H1 (cell line): ENCODE measurements around the gene S1PR2. TPM values are rescaled to one million over a fixed set of nuclear protein-coding genes. Genes with fewer than 3 reads are reported as not detected.

Source experiments
- CTCF ChIP-seq, 3 experiments: IDR thresholded peaks; 1 replicate in 2 of 3; 2 replicates in 1 of 3; pipeline versions ENCODE4 v1.5.1 to v1.6.1; 2011; ENCODE audit warnings: low read length in 3 of 3, mild to moderate bottlenecking in 3 of 3, inconsistent platforms in 2 of 3, low read depth in 1 of 3, moderate library complexity in 1 of 3; ENCODE audit not compliant: insufficient read depth in 1 of 3; ENCODE audit errors: control extremely low read depth in 1 of 3
- polyA plus RNA-seq, 7 experiments: library from polyadenylated mRNA; depleted of rRNA in 3 of 7; stranded (reverse) in 5 of 7; unstranded in 2 of 7; fragments of >200 nt in 5 of 7; fragments of 200-250 nt in 2 of 7; gene quantifications; 1 replicate in 5 of 7; 2 replicates in 1 of 7; 4 replicates in 1 of 7; pipeline versions ENCODE4 v1.2.1 to v1.2.3, GENCODE V29; 2011 to 2013; ENCODE audit warnings: missing spikeins in 2 of 7, mixed read lengths in 2 of 7
- total RNA-seq: library from RNA; stranded (reverse); fragmentation: NEBNext Ultra II Directional; extraction: Animal tissue kit (Norgen Biotek cat#: 25700); gene quantifications from 2 replicates; pipeline ENCODE4 v1.2.1, GENCODE V29; 2021

The S1PR2 gene
- total and polyA plus RNA-seq, 2 of the 8 experiments (the other 6 are each of a cell fraction or from before 2014, with no cell fraction given) = 17.5 to 19.4 TPM

GRCh38 chr19:10211061-10211460 is 20.1 kb downstream of the S1PR2 start (continued):
- TF ChIP-seq CTCF (IDR thresholded peaks at IDR 0.05; ENCODE audit: control extremely low read depth in 1 of 3, insufficient read depth in 1 of 3, low read depth in 1 of 3, low read length in 3 of 3) = no peak
